ENCODE data around the gene ERGIC1. TPM values are rescaled to one million over a fixed set of nuclear protein-coding genes. Genes with fewer than 3 reads are reported as not detected.
A peak's percentile ranks its signal among the peaks of the same experiment; 100 is the strongest.

ERGIC1 gene
- total and polyA plus RNA-seq, 2 of the 13 experiments (the other 11 are each of a cell fraction or from before 2014, with no cell fraction given), result 78.5 to 184 TPM

- peaks cover 3 to 16% of the 10 kb centered on the region in 2 experiments; a peak in 3 of 5 replicates for H3K36me3 ChIP-seq (replicated peaks in 1 of 2; ENCODE audit: control insufficient read depth in 1 of 2, insufficient read depth in 2 of 2, low read length in 2 of 2)
- no peak overlapping the region for H3K4me2 ChIP-seq (ENCODE audit: low read depth, low read length)
- POLR2A ChIA-PET, result interaction anchor here (0.9 to 3.7 kb wide), 2 partner anchors 11 to 92 kb away, joined by 4 to 22 read pairs; no protein-coding TSS in a partner anchor
- H3K27me3 ChIP-seq (ENCODE audit: control insufficient read depth in 1 of 2, insufficient read depth in 2 of 2, low read length in 2 of 2), result no peaks in the 10 kb centered on the region
- in situ Hi-C loops (cut with HindIII; ENCODE audit: extremely low pct_ligation_motif_present, low pct_unique_long_range_greater_than_20kb), result no loop called here
- no peak overlapping the region for H2AFZ ChIP-seq (ENCODE audit: low read length)
- CTCF ChIA-PET (ENCODE audit: low intra/inter-chr PET ratio, low total read pairs), result no interaction called here
- H3K4me3 ChIP-seq (replicated peaks in 1 of 3; ENCODE audit: insufficient read depth in 1 of 3, low read depth in 2 of 3, low read length in 3 of 3), result no peak overlapping the region
- H4K20me1 ChIP-seq (ENCODE audit: insufficient read depth, low read length), result no peaks in the 10 kb centered on the region; the same call in 1 of the 2 replicates
- intact Hi-C loops (cut with micrococcal nuclease; ENCODE audit: unreplicated experiment), result no loop called here
- H3K4me1 ChIP-seq (ENCODE audit: insufficient read depth, low read length), result peaks cover 82% of the 10 kb centered on the region
- H3K79me2 ChIP-seq (ENCODE audit: insufficient read depth, low read length), result peaks cover 49% of the 10 kb centered on the region
- FAIRE-seq, result no peak
- no peaks in the 10 kb centered on the region for H3K9me3 ChIP-seq (ENCODE audit: low read length)
- no peak for ATAC-seq
- WGBS (ENCODE audit: low lambda C conversion rate), result 95% methylated on average over 4 of the region's 4 CpGs
- no peak overlapping the region for H3K27ac ChIP-seq (ENCODE audit: extremely low read length, insufficient read depth, low read length)
- no peak overlapping the region for H3K9ac ChIP-seq (ENCODE audit: insufficient read depth, low read depth, low read length)
- TF ChIP-seq ZNF672 (CRISPR knock-in tag; IDR thresholded peaks at IDR 0.05), result no peak
- no peak for TF ChIP-seq ZNF124 (CRISPR knock-in tag; IDR thresholded peaks at IDR 0.05)
- TF ChIP-seq DR1 (CRISPR knock-in tag; IDR thresholded peaks at IDR 0.05), result no peak
- no peak for TF ChIP-seq ISL2 (CRISPR knock-in tag; IDR thresholded peaks at IDR 0.05)
- no peak for TF ChIP-seq ZNF598 (CRISPR knock-in tag; IDR thresholded peaks at IDR 0.05; ENCODE audit: borderline replicate concordance)
- TF ChIP-seq ZNF670 (CRISPR knock-in tag; IDR thresholded peaks at IDR 0.05; ENCODE audit: borderline replicate concordance), result no peak
- TF ChIP-seq U2AF2 (IDR thresholded peaks at IDR 0.05; ENCODE audit: low read depth, low read length), result no peak
- no peak for TF ChIP-seq ZNF678 (CRISPR knock-in tag; IDR thresholded peaks at IDR 0.05)
- DNase-seq (ENCODE audit: low spot score), result no peak
- BruUV-seq (replicated peaks), result no TSS peak
These were observed 36.3 kb downstream of the ERGIC1 start for GRCh38 chr5:172870291-172870714.

GRCh38 chr5:172870715-172871461 lies 36.8 kb downstream of the ERGIC1 start:
- POLR2A ChIA-PET, result interaction anchor here (0.9 to 3.7 kb wide), 2 partner anchors 12 to 93 kb away, joined by 4 to 22 read pairs; no protein-coding TSS in a partner anchor
- intact Hi-C loops (cut with micrococcal nuclease; ENCODE audit: unreplicated experiment), result no loop called here

More at GRCh38 chr5:172870715-172871461, 36.8 kb downstream of the ERGIC1 start:
- ATAC-seq, result no peak
- Histone ChIP-seq H3K36me3 (replicated peaks in 1 of 2; ENCODE audit: control insufficient read depth in 1 of 2, insufficient read depth in 2 of 2, low read length in 2 of 2) (peaks cover 3 to 16% of the 10 kb centered on the region in 2 experiments; a peak in 3 of 5 replicates), H3K79me2 (ENCODE audit: insufficient read depth, low read length) (peaks cover 50% of the 10 kb centered on the region), H3K27ac (ENCODE audit: extremely low read length, insufficient read depth, low read length) (no peak overlapping the region), H3K9ac (ENCODE audit: insufficient read depth, low read depth, low read length) (no peak overlapping the region), H2AFZ (ENCODE audit: low read length) (no peak overlapping the region), H3K4me3 (replicated peaks in 1 of 3; ENCODE audit: insufficient read depth in 1 of 3, low read depth in 2 of 3, low read length in 3 of 3) (no peak overlapping the region), H4K20me1 (ENCODE audit: insufficient read depth, low read length) (no peaks in the 10 kb centered on the region; the same call in 1 of the 2 replicates), H3K4me1 (ENCODE audit: insufficient read depth, low read length) (peaks cover 80% of the 10 kb centered on the region), H3K4me2 (ENCODE audit: low read depth, low read length) (no peak overlapping the region), H3K9me3 (ENCODE audit: low read length) (no peaks in the 10 kb centered on the region), H3K27me3 (ENCODE audit: control insufficient read depth in 1 of 2, insufficient read depth in 2 of 2, low read length in 2 of 2) (no peaks in the 10 kb centered on the region)
- TF ChIP-seq AHR (CRISPR knock-in tag; IDR thresholded peaks at IDR 0.05), result no peak
- TF ChIP-seq ZNF687 (CRISPR knock-in tag; IDR thresholded peaks at IDR 0.05), result peak; percentile 29
- no TSS peak for BruUV-seq (replicated peaks)
- FAIRE-seq, result no peak
- WGBS (ENCODE audit: low lambda C conversion rate), result 95% methylated on average over 15 of the region's 20 CpGs
- CTCF ChIA-PET (ENCODE audit: low intra/inter-chr PET ratio, low total read pairs), result no interaction called here
- in situ Hi-C loops (cut with HindIII; ENCODE audit: extremely low pct_ligation_motif_present, low pct_unique_long_range_greater_than_20kb), result no loop called here
- no peak for DNase-seq (ENCODE audit: low spot score)
